Liver (tissue), 3 donors: ENCODE results near the gene LIMCH1.

Source experiments
- ATF3 ChIP-seq: IDR thresholded peaks from 2 replicates; pipeline ENCODE4 v1.6.1; 2016; ENCODE audit warnings: antibody characterized with exemption
- CTCF ChIP-seq: fragments of 150-350 bp; IDR thresholded peaks from 2 replicates; pipeline ENCODE4 v1.5.1; 2017; ENCODE audit warnings: improper control_type of control experiment, low read depth, low read length; ENCODE audit not compliant: missing input control
- EGR1 ChIP-seq, 2 donors: IDR thresholded peaks; 2 replicates each; pipeline ENCODE4 v1.6.1; 2016 to 2018; ENCODE audit warnings: antibody characterized with exemption in 2 of 2, low read depth in 2 of 2
- GABPA ChIP-seq, 2 donors: IDR thresholded peaks in 1 of 2; conservative IDR thresholded peaks in 1 of 2; 2 replicates each; pipeline ENCODE4 v1.6.1; 2016; ENCODE audit warnings: antibody characterized with exemption in 2 of 2, mild to moderate bottlenecking in 1 of 2, moderate library complexity in 1 of 2
- MAX ChIP-seq: IDR thresholded peaks from 2 replicates; pipeline ENCODE4 v1.6.1; 2016; ENCODE audit warnings: antibody characterized with exemption
- REST ChIP-seq: IDR thresholded peaks from 2 replicates; pipeline ENCODE4 v1.6.1; 2016; ENCODE audit warnings: antibody characterized with exemption, mild to moderate bottlenecking
- TAF1 ChIP-seq: conservative IDR thresholded peaks from 2 replicates; pipeline ENCODE4 v1.6.1; 2016; ENCODE audit warnings: antibody characterized with exemption, mild to moderate bottlenecking
- donor health status: healthy.
- donor health status: healthy.

- no peak for TF ChIP-seq CTCF
- no peak for TF ChIP-seq MAX
- TF ChIP-seq TAF1 = no peak
- TF ChIP-seq REST = no peak
- TF ChIP-seq EGR1 (IDR thresholded peaks at IDR 0.05; ENCODE audit: low read depth in 2 of 2) = no peak
- TF ChIP-seq GABPA (IDR thresholded peaks at IDR 0.05 in 1 of 2, conservative IDR thresholded peaks at IDR 0.05 in 1 of 2) = no peak
- no peak for TF ChIP-seq ATF3
Observed at GRCh38 chr4:41568363-41568762, 30.4 kb downstream of the LIMCH1 start.
